ENCODE measurements around the gene ALG8.
"Not testable (repeated sequence)": the region's sequence is repeated elsewhere in the genome, so short reads cannot be mapped to it uniquely, and the experiment has no call there.

Gene ALG8

DNA sequence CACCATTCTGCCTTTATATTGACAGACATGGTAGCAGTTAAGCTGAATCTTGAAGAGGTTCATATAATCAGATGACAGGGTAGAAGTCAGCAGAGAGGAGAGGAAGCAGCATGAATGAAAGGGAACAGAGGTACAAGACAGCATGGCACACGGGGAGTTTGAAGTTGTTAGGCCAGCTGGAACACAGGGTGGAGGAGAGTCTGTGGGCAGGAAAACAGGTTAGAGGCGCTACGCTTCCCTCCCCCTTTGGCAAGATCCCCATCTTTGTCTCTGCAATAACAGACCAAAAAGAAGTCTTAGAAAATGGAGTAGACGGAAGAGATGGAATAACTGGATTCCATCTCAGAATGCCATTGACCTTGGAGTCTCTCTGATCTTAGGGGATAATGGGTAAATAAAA is 39.8 kb downstream of the ALG8 start:
- no peak for DNase-seq

DNA sequence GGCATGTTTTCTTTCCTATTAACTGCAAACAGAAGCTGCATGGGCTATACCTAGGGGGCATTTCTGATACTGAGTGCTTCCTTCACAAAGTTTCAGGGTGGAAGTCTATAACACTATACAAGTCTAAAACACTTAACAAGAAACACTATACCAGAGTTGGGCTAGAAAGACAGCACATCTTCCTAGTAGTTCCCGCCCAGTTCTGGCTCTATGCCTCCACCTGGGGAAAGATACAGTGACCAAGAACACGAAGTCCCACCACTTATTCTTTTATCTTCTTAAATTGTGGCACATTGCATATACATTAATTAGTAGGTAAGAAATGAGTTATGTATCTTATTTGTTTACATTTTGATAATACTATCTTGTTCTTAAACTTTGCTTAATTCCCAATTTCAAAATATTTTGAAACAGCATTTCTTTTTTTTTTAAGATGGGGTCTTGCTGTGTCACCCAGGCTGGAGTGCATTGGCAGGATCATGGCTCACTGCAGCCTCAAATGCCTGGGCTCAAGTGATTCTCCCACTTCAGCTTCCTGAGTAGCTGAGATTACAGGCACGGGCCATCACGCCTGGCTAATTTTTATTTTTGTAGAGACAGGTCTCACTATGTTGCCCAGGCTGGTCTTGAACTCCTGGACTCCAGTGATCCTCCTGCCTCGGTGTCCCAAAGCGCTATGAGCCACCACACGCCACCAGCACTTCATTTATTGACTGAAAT is 41.6 kb downstream of the ALG8 start:
- no peak for DNase-seq

DNA sequence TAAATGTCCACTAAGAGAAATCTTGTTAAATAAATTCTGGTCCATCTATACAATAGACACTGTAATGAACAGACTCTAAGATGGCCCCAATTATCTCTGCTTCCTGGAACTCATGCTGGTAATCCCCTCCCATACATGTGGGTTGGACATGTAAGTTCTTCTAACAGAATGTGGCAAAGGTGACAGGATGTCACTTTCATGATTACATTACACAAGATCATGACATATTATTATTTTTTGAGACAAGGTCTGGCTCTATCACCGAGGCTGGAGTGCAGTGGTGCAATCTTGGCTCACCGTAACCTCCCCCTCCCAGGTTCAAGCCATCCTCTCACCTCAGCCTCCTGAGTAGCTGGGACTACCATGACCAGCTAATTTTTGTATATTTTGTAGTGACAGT is 45.2 kb downstream of the ALG8 start:
- no peak for DNase-seq

DNA sequence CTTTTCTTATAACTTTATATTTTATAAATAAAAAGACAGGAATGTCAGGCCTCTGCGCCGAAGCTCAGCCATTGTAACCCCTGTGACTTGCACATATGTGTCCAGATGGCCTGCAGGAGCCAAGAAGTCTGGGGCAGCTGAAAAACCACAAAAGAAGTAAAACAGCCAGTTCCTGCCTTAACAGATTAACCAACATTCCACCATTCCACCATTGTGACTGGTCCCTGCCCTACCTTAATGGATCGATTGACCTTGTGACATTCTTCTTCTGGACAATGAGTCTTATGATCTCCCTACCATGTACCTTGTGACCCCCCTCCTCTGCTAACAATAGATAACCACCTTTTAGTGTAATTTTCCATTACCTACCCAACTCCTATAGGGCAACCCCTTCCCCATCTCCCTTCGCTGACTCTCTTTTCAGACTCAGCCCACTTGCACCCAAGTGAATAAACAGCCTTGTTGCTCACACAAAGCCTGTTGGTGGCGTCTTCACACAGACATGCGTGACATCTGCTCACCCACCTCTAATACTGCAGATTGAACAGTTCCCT is 52.8 kb downstream of the ALG8 start:
- DNase-seq, result not testable (repeated sequence)

DNA sequence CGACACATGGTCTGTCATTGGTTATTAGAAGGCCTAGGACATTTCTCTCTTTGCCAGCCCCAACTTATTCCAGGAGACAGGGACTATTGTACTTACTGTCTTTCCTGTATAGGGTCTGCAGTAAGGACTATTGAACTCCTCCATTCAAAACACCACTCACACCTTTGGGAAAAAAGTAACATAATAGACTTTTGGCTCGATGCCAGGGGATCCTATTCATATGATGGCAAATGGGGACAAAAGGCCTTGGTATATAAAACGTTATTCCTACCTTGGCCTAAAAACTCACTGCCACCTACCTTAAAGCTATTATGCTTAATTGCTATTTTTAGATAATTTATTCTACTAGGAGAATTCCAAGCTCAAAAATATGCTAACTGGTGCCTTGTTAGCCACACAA is 53.5 kb downstream of the ALG8 start:
- no peak for DNase-seq

DNA sequence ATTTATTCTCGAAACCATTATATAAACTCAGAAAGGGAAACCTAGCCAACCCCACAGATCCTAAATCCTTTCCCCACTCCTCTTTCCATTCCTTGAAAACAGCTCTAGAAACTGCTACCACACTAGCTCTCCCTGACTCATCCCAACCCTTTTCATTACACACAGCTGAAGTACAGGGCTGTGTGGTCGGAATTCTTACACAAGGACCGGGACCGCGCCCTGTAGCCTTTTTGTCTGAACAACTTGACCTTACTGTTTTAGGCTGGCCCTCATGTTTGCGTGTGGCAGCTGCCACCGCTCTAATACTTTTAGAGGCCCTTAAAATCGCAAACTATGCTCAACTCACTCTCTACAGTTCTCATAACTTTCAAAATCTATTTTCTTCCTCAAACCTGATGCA is 54.9 kb downstream of the ALG8 start:
- not testable (repeated sequence) for DNase-seq

DNA sequence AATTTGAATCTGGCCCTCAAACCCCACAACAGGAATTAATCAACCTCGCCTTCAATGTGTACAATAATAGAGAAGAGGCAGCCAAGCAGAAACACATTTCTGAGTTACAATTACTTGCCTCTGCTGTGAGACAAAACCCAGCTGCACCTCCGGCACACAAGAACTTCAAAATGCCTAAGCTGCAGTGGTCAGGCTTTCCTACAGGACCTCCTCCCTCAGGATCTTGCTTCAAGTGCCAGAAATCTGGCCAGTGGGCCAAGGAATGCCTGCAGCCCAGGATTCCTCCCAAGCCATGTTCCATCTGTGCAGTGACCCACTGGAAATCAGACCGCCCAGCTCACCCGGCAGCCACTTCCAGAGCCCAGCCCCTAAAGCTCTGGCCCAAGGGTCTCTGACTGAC is 56.4 kb downstream of the ALG8 start:
- DNase-seq, result no peak

DNA sequence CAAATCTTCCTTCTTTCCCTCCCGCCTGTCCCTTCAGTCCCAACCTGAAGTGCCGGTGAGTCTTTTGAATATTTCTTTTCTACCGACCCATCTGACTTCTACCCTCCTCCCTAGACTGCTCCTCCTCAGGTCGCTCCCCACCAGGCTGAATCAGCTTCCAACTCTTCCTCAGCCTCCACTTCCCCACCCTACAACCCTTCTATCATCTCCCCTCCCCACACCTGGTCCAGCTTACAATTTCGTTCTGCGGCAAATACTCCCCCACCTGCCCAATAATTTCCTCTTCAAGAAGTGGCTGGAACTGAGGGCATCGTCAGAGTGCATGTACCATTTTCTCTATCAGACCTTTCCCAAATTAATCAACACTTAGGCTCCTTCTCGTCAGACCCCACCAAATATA is 57.3 kb downstream of the ALG8 start:
- no peak for DNase-seq

DNA sequence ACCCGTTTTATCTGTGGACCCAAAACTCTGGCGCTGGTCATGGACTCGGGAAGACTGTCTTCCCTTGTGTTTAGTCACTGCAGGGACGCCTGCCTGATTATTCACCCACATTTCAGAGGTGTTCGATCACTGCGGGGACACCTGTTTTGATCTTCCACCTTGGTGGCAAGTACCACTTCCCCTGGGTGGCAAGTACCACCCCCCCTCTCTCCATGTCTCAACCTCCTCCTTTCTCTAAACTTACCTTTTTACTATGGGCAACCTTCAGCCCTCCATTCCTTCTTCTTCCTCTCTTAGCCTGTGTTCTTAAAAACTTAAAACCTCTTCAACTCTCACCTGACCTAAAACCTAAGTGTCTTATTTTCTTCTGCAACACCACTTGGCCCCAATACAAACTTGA is 57.8 kb downstream of the ALG8 start:
- no peak for DNase-seq

DNA sequence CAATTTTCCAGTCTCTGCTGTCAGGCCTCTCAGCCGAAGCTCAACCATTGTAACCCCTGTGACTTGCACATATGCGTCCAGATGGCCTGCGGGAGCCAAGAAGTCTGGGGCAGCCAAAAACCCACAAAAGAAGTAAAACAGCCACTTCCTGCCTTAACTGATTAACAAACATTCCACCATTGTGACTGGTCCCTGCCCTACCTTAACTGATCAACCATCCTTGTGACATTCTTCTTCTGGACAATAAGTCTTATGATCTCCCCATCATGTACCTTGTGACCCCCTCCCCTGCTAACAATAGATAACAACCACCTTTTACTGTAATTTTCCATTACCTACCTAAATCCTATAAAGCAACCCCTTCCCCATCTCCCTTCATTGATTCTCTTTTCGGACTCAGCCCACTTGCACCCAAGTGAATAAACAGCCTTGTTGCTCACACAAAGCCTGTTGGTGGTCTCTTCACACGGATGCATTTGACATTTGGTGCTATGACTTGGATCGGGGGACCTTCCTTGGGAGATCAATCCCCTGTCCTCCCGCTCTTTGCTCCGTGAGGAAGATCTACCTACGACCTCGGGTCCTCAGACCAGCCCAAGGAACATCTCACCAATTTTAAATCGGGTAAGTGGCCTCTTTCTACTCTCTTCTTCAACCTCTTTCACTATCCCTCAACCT is 58.5 kb downstream of the ALG8 start:
- no peak for DNase-seq

DNA sequence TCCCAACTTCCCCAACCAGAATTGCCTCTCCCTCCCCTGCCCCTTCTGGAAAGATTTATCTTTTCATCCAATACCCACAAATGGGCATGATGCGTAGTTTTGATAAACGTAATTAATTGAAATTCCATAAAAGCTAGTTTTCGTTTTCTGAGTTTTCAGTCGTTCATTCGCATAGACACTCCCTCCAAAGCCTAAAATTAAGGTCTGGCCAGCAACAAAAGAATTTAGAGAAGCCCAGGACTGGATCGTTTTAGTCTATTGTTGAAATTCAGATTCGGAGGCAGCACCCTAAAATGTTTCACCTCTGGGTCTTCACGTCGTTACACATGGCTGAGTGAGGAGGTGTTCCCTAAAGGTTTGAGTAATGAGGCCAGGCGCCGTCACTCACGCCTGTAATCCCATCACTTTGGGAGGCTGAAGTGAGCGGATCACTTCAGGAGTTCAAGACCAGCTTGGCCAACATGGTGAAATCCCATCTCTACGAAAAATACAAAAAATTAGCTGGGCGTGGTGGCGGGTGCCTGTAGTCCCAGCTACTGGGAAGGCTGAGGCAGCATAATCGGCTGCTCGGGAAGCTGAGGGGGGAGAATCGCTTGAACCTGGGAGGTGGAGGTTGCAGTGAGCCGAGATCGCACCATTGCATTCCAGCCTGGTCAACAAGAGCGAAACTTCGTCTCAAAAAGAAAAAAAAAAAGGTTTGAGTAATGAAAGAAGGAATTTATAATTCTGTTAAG is 59.2 kb downstream of the ALG8 start:
- no peak for DNase-seq

DNA sequence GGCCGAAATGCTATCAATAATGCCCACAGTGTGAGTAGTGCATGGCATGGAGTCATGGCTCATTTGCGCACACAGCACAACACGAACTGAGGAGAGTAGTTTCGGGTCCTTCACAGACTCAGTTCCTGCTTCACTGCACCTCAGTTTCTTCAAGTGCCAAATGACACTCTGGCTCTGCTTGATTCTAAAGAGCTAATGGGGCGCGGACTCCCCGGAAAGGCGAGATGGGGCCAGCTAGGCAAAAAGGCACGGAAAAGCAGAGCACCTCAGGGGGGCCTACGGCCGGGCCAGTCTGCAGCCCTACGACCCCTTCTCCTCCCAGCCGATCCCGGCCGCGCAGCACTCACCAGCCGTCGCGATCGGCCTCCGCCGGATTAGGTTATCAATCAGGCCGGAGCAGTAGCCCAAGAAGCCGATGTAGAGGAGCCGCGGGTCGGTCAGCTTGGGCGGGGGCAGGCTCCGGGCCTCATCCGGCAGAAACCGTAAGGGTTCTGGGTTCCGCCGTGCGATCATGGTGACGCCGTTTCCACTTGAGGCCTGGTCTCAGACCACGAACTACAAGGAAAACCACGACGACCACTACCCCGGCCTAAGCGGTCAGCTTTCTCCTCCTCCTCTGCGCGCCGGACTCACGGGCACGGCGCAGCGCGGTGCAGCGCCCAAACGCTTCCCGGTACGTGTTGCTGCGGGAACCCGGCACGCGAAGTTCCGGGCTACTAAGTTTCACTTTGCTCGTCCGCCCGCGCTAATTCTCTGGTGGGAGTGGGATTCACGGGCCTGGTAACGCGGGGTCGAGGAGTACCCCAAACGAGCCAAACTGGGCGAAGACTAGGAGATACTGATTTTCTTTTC is 60.0 kb downstream of the ALG8 start, which contains the start of gene NDUFC2:
TSS of gene NDUFC2 (minus strand) at position 631 of the 852 bp plus-strand sequence. CDS start at position 513, 118 bp downstream.
- DNase-seq, result peak; percentile 86

DNA sequence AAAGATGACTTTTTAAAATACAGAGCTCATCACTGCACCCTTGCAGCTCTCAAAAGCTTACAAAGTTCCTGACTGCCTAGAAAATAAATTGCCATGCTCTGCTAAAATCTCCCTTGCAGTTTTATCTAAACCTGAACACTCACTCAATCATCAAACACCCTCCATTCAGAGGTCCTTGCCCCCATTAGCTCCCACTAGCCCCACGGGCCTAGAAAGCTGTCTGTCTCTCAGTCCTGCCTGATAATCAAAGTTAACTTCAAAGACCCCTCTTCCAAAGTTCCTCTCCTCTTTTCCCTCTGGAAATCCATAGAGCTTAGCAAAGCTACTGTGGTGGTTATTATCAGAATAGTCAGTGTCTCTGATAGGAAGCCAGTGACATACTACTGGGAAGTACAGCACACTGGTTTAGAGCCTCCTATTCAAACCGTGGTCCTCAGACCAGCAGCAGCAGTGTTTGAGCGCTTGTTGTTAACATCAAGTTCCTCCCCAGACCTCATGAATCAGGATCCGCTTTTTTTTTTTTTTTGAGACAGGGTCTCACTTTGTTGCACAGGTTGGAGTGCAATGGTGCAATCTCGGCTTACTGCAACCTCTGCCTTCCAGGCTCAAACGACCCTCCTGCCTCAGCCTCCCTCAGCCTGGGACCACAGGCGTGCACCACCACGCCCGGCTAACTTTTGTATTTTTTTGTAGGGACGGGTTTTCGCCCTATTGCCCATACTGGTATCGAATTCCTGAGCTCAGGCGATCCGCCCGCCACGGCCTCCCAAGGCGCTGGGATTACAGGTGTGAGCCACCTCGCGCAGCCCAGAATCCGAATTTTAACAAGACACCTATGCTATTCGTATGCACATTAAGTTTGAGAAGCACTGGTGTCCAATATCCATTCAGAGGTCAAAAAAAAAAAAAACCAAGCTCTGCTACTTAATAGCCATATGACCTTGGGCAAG is 60.9 kb downstream of the ALG8 start:
- no peak for DNase-seq

DNA sequence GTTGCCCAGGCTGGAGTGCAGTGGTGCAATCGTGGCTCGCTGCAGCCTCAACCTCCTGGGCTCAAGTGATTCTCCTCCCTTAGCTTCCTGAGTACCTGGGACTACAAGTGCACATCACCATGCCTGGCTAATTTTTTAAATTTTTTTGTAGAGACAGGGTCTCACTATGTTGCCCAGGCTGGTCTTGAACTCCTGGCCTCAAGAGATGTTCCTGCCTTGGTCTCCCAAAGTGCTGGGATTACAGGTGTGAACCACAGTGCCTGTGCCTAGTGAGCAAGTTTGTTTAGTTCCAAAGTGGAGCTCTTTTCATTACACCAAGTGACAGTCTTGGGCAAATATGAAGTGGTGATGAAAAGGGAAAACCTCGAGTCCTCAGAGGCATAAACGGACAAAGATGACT is 61.8 kb downstream of the ALG8 start:
- DNase-seq, result not testable (repeated sequence)

DNA sequence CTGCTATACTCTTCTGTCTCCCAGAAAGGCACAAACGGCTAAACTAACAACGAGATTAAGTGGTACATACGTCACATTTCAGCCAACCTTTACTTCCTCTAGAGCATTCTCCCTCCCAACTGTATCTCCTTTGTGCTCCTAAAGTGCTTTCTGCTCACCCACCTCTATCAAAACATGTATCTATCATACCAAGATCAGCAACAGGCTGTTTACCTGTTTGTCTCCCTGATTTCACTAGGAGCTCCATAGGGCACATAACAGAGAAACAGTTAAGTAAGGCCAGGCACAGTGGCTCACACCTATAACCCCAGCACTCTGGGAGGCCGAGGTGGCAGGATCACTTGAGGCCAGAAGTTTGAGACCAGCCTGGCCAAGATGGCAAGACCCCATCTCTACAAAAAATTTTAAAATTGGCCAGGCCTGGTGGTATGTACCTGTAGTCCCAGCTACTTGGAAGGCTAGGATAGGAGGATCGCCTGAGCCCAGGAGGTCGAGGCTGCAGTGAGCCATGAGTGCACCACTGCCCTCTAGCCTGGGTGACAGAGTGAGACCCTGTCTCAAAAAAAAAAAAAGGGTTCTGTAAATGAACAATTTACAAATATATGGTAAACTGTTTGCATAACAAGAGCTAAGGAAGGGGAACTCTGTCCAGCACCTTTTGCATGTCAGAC is 62.6 kb downstream of the ALG8 start:
- peak; percentile 41 for DNase-seq

DNA sequence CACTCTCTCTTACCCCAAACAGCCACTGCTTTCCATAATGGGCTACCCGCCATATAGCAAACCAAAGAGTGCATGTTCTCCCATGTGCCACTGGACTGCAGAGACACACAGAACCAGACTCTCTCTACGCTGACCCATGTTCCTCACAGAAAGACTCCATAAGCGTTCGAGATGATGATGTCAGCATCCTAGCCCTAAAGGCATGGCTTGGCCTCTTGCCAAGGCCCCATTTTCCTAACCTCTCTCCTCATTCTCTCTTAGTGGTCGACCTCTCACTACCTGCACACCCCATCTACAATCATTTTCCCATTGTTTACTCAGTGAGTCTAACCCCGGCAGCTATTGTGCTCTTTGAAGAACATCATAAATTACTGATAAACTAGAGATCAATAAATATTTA is 64.7 kb downstream of the ALG8 start:
- peak; percentile 22 for DNase-seq

DNA sequence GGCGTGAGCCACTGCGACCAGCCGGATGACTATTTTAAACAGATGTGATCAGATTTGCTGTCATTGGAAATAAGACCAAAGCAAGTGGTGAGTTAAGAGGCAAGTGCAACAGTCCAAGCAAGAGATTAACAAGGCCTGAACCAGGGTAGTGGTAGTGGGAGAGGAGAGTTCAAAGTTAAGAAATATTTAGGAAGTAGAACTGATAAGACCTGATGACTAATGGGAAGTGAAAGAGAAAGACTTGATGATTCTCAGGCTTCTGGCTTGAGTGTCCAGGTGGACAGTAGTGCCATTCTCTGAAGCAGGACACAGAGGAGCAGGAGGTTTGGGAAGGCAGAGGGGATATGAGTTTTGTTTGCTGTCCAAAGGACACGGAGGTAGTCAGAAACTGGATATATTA is 67.0 kb downstream of the ALG8 start:
- DNase-seq, result no peak

DNA sequence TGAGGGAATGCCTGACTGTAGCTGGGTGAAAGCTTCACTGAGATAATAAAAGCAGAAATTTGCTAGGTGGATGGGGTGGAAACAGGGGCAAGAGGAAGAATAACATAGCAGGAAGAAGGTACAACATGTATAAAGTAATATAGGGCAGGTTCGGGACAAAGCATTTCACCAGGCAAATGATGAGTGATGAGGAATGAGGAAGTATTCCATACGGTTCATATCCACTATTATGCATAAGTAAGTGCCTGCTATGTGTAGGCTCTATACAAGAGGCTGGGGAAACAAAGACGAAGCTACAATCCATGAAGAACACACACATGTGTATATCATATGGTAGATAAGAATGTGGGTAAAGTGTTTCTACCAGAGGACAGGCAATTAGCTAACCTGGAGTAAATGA is 67.7 kb downstream of the ALG8 start:
- no peak for DNase-seq

DNA sequence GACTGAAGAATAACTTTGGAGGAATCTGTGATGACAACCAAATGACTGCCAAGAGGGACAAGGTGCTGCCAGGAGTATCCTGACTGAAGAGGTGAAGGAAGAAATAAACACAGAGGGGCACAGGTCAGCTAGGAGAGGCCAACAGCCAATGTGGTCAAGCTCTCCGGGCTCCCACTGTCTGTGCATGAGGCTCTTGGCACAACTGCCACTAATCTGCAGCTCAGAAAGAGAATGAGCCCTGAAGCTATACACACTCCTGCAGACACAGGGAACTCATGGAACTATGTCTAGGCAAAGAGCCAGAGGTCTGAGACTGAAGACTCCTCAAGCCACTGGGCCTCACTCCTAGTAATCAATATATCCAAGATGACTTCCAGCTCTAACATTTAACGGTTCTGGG is 68.8 kb downstream of the ALG8 start:
- no peak for DNase-seq

DNA sequence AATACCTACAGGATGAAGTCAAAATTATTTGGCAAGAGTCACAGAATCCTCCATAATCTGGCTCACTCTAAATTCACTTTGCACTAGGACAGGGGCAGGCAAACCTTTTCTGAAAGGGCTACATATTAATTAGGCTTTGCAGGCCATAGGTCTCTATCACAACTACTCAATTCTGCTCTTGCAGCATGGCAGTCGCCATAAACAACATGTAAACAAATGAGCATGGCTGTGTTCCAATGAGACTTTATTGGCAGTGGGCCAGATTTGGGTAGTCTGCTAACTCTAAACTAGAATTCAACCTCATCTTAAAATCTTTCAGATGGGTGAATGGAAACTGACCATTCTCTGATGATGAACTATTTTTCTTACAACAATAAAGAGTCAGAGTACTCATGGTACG is 70.0 kb downstream of the ALG8 start:
- no peak for DNase-seq

DNA sequence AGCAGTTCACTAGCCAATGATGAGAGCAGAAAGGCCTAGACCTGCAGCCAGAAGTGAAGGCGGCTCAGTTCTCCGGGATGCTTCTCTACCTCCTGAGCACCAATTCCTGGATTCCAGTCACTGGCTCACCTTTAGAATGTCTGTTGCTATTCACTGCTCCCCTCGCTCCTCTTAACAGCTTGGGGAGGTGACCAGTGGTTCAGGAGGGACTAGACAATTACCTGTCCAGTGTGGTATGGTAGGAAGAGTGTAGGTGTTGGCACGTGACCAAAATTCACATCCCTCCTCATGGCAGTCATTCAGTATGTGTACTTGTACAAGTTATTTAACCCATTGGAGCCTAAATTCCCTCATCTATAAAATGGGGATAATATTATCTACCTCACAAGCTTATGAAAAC is 71.7 kb downstream of the ALG8 start:
- no peak for DNase-seq

Measured in activated effector memory CD4-positive, alpha-beta T cell treated with anti-CD3 and anti-CD28 coated beads, Interleukin-2, amount 50 U/mL, for 16 hours (primary cell).